Loucy (cell line): ENCODE data around the gene TGM5.
A peak's percentile ranks its signal among the peaks of the same experiment; 100 is the strongest.

Source experiments
- H2AFZ ChIP-seq: fragments of 200-600 bp; sonication (generic); 2 replicates; pipeline ENCODE4 v1.6.0; 2016; ENCODE audit warnings: antibody characterized with exemption, mild to moderate bottlenecking, low read length, moderate library complexity
- H3F3A ChIP-seq: fragments of 200-600 bp; 2 replicates; pipeline ENCODE4 v1.6.0; 2016; ENCODE audit warnings: antibody characterized with exemption, low read depth, mild to moderate bottlenecking
- H3K27me3 ChIP-seq: fragments of 200-600 bp; sonication (generic); 2 replicates; pipeline ENCODE4 v1.6.1; 2014; ENCODE audit warnings: low read length, mild to moderate bottlenecking; ENCODE audit not compliant: insufficient read depth, poor library complexity, severe bottlenecking
- H3K36me3 ChIP-seq: fragments of 200-600 bp; sonication (generic); 2 replicates; pipeline ENCODE4 v1.6.1; 2016; ENCODE audit warnings: low read length; ENCODE audit not compliant: insufficient read depth
- H3K4me1 ChIP-seq: fragments of 200-600 bp; sonication (generic); 2 replicates; pipeline ENCODE4 v1.5.1; 2014; ENCODE audit warnings: low read length, mild to moderate bottlenecking; ENCODE audit not compliant: insufficient read depth, poor library complexity, severe bottlenecking
- H3K4me2 ChIP-seq: fragments of 200-600 bp; sonication (generic); 2 replicates; pipeline ENCODE4 v1.6.0; 2014; ENCODE audit warnings: antibody characterized with exemption, low read length, low read depth, mild to moderate bottlenecking; ENCODE audit not compliant: poor library complexity, severe bottlenecking
- H3K4me3 ChIP-seq: fragments of 200-600 bp; sonication (generic); 2 replicates; pipeline ENCODE4 v1.5.1; 2014; ENCODE audit warnings: low read length, mild to moderate bottlenecking, mixed read lengths; ENCODE audit not compliant: poor library complexity, severe bottlenecking
- H3K79me2 ChIP-seq: fragments of 200-600 bp; sonication (generic); 2 replicates; pipeline ENCODE4 v1.6.1; 2014; ENCODE audit warnings: low read length; ENCODE audit not compliant: insufficient read depth
- H3K9ac ChIP-seq: fragments of 200-600 bp; sonication (generic); 2 replicates; pipeline ENCODE4 v1.6.0; 2014; ENCODE audit warnings: mild to moderate bottlenecking, low read depth, low read length, moderate library complexity; ENCODE audit not compliant: poor library complexity, severe bottlenecking
- H3K9me2 ChIP-seq: fragments of 200-600 bp; sonication (generic); replicated peaks from 2 replicates; pipeline ENCODE4 v1.6.1; 2016; ENCODE audit warnings: low read depth, low read length, mixed read lengths
- H3K9me3 ChIP-seq: fragments of 200-600 bp; sonication (generic); 2 replicates; pipeline ENCODE4 v1.6.1; 2014; ENCODE audit warnings: mild to moderate bottlenecking, antibody characterized with exemption, low read length, low read depth; ENCODE audit not compliant: insufficient read depth
- H4K20me1 ChIP-seq: fragments of 200-600 bp; sonication (generic); 2 replicates; pipeline ENCODE4 v1.6.0; 2014; ENCODE audit warnings: antibody characterized with exemption, low read length, mild to moderate bottlenecking; ENCODE audit not compliant: insufficient read depth, poor library complexity, severe bottlenecking
- CTCF ChIP-seq: fragments of 200-600 bp; sonication (generic); conservative IDR thresholded peaks from 2 replicates; pipeline ENCODE4 v1.5.1; 2014; ENCODE audit warnings: mild to moderate bottlenecking, antibody characterized with exemption, low read length
- EZH2phosphoT487 ChIP-seq: fragments of 200-600 bp; IDR thresholded peaks from 2 replicates; pipeline ENCODE4 v1.6.1; 2018; ENCODE audit warnings: antibody characterized with exemption, mild to moderate bottlenecking, moderate library complexity, borderline replicate concordance

TGM5 gene

GRCh38 chr15:43225201-43225949 lies 41.4 kb downstream of the TGM5 start:
- H3K9me2 ChIP-seq: no peaks in the 10 kb centered on the region
- peak overlapping the region; percentile 36 for H3K4me2 ChIP-seq
- no peaks in the 10 kb centered on the region for H4K20me1 ChIP-seq
- peak; percentile 98 for TF ChIP-seq CTCF
- no peak for TF ChIP-seq EZH2phosphoT487
- no peaks in the 10 kb centered on the region for H3F3A ChIP-seq
- H2AFZ ChIP-seq: peak overlapping the region; percentile 88
- peak overlapping the region; percentile 20 for H3K9ac ChIP-seq
- H3K4me3 ChIP-seq: no peak overlapping the region
- peaks cover 9% of the 10 kb centered on the region for H3K4me1 ChIP-seq
- H3K9me3 ChIP-seq: no peaks in the 10 kb centered on the region
- H3K27me3 ChIP-seq: no peaks in the 10 kb centered on the region
- no peaks in the 10 kb centered on the region for H3K36me3 ChIP-seq
- no peaks in the 10 kb centered on the region for H3K79me2 ChIP-seq

GRCh38 chr15:43221422-43221821 lies 45.3 kb downstream of the TGM5 start:
- Histone ChIP-seq H3K79me2 (no peaks in the 10 kb centered on the region), H3K27me3 (no peaks in the 10 kb centered on the region), H3K9me3 (no peaks in the 10 kb centered on the region), H4K20me1 (no peaks in the 10 kb centered on the region), H3K4me3 (no peak overlapping the region), H3K9ac (no peak overlapping the region), H3K4me1 (peaks cover 18% of the 10 kb centered on the region), H3K9me2 (no peaks in the 10 kb centered on the region), H3K4me2 (no peak overlapping the region), H3F3A (no peaks in the 10 kb centered on the region), H3K36me3 (no peaks in the 10 kb centered on the region), H2AFZ (no peak overlapping the region)
- TF ChIP-seq CTCF (no peak), EZH2phosphoT487 (no peak)

GRCh38 chr15:43220991-43221403 lies 45.7 kb downstream of the TGM5 start, which contains the start of gene EPB42:
TSS of gene EPB42 (minus strand) at chr15:43221018. CDS start at chr15:43220825, 193 bp downstream.
- TF ChIP-seq CTCF (no peak), EZH2phosphoT487 (no peak)
- no peaks in the 10 kb centered on the region for H3K79me2 ChIP-seq
- H3K9me3 ChIP-seq: no peaks in the 10 kb centered on the region
- H3K4me2 ChIP-seq: no peak within 1 kb of the TSS
- H3F3A ChIP-seq: no peaks in the 10 kb centered on the region
- H3K4me1 ChIP-seq: peaks cover 18% of the 10 kb centered on the region
- H3K9me2 ChIP-seq: no peaks in the 10 kb centered on the region
- no peaks in the 10 kb centered on the region for H3K36me3 ChIP-seq
- H4K20me1 ChIP-seq: no peaks in the 10 kb centered on the region
- no peak within 1 kb of the TSS for H3K4me3 ChIP-seq
- H2AFZ ChIP-seq: no peak within 1 kb of the TSS
- H3K27me3 ChIP-seq: no peaks in the 10 kb centered on the region
- H3K9ac ChIP-seq: no peak within 1 kb of the TSS
